Measurements from ENCODE around the gene WNT9A. TPM values are rescaled to one million over a fixed set of nuclear protein-coding genes. Genes with fewer than 3 reads are reported as not detected.

Gene WNT9A
- total RNA-seq, 2 experiments from 2014 or later: not detected

- POLR2A ChIA-PET: no interaction called here
- CTCF ChIA-PET (ENCODE audit: unreplicated experiment): no interaction called here
- Histone ChIP-seq H3K4me3 (ENCODE audit: low read depth, low read length, poor library complexity, severe bottlenecking) (no peak overlapping the region), H2AFZ (ENCODE audit: low read length) (no peak overlapping the region), H3K9me3 (ENCODE audit: low read length) (no peaks in the 10 kb centered on the region), H3K4me2 (ENCODE audit: low read length) (no peak overlapping the region), H3K36me3 (ENCODE audit: insufficient read depth, low read length) (no peaks in the 10 kb centered on the region), H4K20me1 (ENCODE audit: insufficient read depth, low read length) (no peaks in the 10 kb centered on the region), H3K4me1 (ENCODE audit: insufficient read depth, low read length, poor library complexity, severe bottlenecking) (no peaks in the 10 kb centered on the region), H3K9me2 (ENCODE audit: insufficient read depth, low read length) (no peaks in the 10 kb centered on the region), H3K79me2 (ENCODE audit: insufficient read depth, low read depth, low read length) (no peaks in the 10 kb centered on the region), H3K27ac (ENCODE audit: low read depth, low read length, poor library complexity, severe bottlenecking) (no peak overlapping the region)
- TF ChIP-seq EZH2phosphoT487 (IDR thresholded peaks at IDR 0.05; ENCODE audit: borderline replicate concordance, low read depth, low read length): no peak
- no peak for TF ChIP-seq CTCF (conservative IDR thresholded peaks at IDR 0.05; ENCODE audit: low read length)
- DNase-seq (ENCODE audit: low spot score): no peak
- intact Hi-C loops (cut with micrococcal nuclease; ENCODE audit: unreplicated experiment): no loop called here
- BruUV-seq (replicated peaks): no TSS peak
These were observed 53.6 kb downstream of the WNT9A start for GRCh38 chr1:227893949-227894721.

GRCh38 chr1:227893300-227893948, 54.3 kb downstream of the WNT9A start:
- H4K20me1 ChIP-seq (ENCODE audit: insufficient read depth, low read length): no peaks in the 10 kb centered on the region
- no peaks in the 10 kb centered on the region for H3K9me2 ChIP-seq (ENCODE audit: insufficient read depth, low read length)
- H3K79me2 ChIP-seq (ENCODE audit: insufficient read depth, low read depth, low read length): no peaks in the 10 kb centered on the region
- no TSS peak for BruUV-seq (replicated peaks)
- H3K9me3 ChIP-seq (ENCODE audit: low read length): no peaks in the 10 kb centered on the region
- DNase-seq (ENCODE audit: low spot score): no peak
- POLR2A ChIA-PET: no interaction called here
- H3K27ac ChIP-seq (ENCODE audit: low read depth, low read length, poor library complexity, severe bottlenecking): no peak overlapping the region
- CTCF ChIA-PET (ENCODE audit: unreplicated experiment): no interaction called here
- H2AFZ ChIP-seq (ENCODE audit: low read length): no peak overlapping the region
- no peak overlapping the region for H3K4me3 ChIP-seq (ENCODE audit: low read depth, low read length, poor library complexity, severe bottlenecking)
- intact Hi-C loops (cut with micrococcal nuclease; ENCODE audit: unreplicated experiment): no loop called here
- no peaks in the 10 kb centered on the region for H3K36me3 ChIP-seq (ENCODE audit: insufficient read depth, low read length)
- H3K4me1 ChIP-seq (ENCODE audit: insufficient read depth, low read length, poor library complexity, severe bottlenecking): no peaks in the 10 kb centered on the region
- H3K4me2 ChIP-seq (ENCODE audit: low read length): no peak overlapping the region
- TF ChIP-seq EZH2phosphoT487 (IDR thresholded peaks at IDR 0.05; ENCODE audit: borderline replicate concordance, low read depth, low read length): no peak
- TF ChIP-seq CTCF (conservative IDR thresholded peaks at IDR 0.05; ENCODE audit: low read length): no peak
